GM12891 (cell line): ENCODE results near the gene ARGLU1.

Experiments used
- DNase-seq: peaks from one replicate; pipeline ENCODE4 v3.0.0; 2011; ENCODE audit warnings: low spot score; ENCODE audit not compliant: insufficient read length
- FAIRE-seq: peaks from 2 replicates; lab custom pipeline; 2011; peaks lifted over from hg19 to GRCh38; lab: Jason Lieb, UNC
- PAX5 ChIP-seq: IDR thresholded peaks from 2 replicates; pipeline ENCODE4 v1.6.1; 2011; ENCODE audit warnings: low read length, moderate library complexity, mild to moderate bottlenecking; ENCODE audit not compliant: insufficient read depth, severe bottlenecking
- POLR2A ChIP-seq: IDR thresholded peaks from 2 replicates; pipeline ENCODE4 v1.6.1; 2011; ENCODE audit warnings: low read depth, low read length, control low read depth
- POLR2AphosphoS5 ChIP-seq: IDR thresholded peaks from 2 replicates; pipeline ENCODE4 v1.6.1; 2011; ENCODE audit warnings: low read depth, low read length, control low read depth
- POU2F2 ChIP-seq: IDR thresholded peaks from 2 replicates; pipeline ENCODE4 v1.6.1; 2011; ENCODE audit warnings: low read depth, mild to moderate bottlenecking, control low read depth, low read length, moderate library complexity
- SPI1 ChIP-seq: IDR thresholded peaks from 2 replicates; pipeline ENCODE4 v1.6.1; 2011; ENCODE audit warnings: low read depth, low read length, control low read depth
- TAF1 ChIP-seq: IDR thresholded peaks from 2 replicates; pipeline ENCODE4 v1.6.1; 2011; ENCODE audit warnings: low read depth, low read length, control low read depth

Gene ARGLU1

DNA sequence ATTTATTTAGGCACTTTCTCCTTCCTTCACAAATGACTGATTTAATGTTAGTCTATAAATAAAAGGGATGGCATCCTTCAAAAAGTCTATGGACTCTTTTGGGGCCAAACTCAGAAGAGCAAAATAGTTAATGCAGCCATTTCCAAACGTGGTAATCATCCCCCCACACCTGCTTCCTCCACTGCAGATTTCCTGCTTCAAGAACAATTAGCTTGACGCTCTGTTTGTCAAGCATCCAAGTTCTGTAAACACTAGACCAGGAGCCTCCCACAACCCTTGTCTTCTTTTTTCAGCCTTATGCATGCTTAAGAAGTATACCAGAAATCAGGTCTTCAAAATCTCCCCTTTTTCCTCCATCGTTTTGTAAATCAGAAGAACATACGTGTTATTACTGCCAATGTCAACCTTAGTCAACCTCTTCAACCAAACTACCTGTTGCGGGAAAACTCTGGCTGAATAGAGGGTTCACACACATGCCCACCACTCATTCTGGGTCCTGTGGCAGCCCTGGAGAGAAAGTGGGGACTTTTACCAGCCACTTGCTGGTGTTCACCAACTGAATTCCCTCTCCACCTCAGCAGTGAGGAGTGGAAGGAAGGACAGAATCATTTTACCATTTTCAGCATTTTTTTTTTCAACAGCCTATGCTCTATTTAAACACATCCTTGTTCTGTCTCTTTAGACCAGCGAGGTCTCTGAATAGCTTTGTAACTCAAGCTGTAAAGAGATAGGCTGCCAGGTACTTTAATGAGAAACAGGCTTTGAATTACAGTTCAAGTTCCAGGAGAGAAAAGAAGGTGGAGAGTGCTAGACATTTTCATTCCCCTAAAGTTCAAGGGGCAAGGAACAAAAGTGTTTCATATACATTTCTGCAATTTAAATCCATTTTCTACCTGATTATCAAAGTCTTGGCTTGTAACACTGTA is 71.6 kb downstream of the ARGLU1 start:
- DNase-seq (no peak), FAIRE-seq (peak; percentile 23)
- no peak for TF ChIP-seq POLR2AphosphoS5
- no peak for TF ChIP-seq POLR2A
- no peak for TF ChIP-seq SPI1
- TF ChIP-seq POU2F2, result no peak
- TF ChIP-seq TAF1, result no peak
- TF ChIP-seq PAX5, result no peak

GRCh38 chr13:106494936-106495335 is 73.0 kb downstream of the ARGLU1 start:
- no peak for TF ChIP-seq SPI1
- no peak for TF ChIP-seq POLR2A
- TF ChIP-seq POU2F2, result no peak
- TF ChIP-seq POLR2AphosphoS5, result no peak
- no peak for TF ChIP-seq TAF1
- TF ChIP-seq PAX5, result no peak
- DNase-seq, result no peak

GRCh38 chr13:106494506-106494905 is 73.4 kb downstream of the ARGLU1 start:
- TF ChIP-seq TAF1 (no peak), PAX5 (no peak), POLR2A (no peak), SPI1 (no peak), POU2F2 (no peak), POLR2AphosphoS5 (no peak)
- FAIRE-seq, result no peak

More at GRCh38 chr13:106494936-106495335, 73.0 kb downstream of the ARGLU1 start:
- no peak for FAIRE-seq

DNA sequence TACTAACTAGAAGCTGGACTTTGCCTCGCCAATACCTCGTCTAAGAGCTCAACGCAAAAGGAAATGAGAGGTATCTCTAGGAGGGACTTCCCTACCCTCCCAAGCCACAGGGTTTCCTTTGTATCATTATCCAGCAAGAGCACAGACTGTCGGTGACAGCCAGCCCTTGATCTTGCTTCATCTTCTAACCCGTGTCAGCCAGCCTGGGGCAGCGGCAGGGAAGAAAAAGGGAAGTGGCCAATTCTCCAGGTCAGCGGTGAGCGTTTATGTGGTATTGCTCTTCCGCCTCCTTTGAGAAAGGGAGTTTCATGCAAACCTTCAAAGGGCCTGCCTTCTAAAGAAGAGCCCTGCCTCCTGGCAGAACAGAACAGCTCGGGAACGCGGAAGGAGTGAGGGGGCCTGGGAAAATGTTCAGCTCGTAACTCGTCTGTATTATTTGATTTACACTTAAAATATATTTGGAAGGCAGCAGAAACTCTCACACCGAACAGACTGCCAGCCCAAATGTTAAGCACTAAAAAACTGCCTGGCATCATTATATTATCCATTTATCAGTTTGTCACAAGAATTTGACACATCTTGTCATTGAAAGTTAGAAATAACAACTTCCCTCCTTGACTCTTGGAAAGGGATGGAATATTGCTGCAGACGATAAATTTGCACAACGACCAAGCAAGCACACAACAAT is 74.3 kb downstream of the ARGLU1 start:
- FAIRE-seq (peak; percentile 87), DNase-seq (no peak)
- TF ChIP-seq SPI1 (peak; percentile 97), TAF1 (no peak)

More at GRCh38 chr13:106494506-106494905, 73.4 kb downstream of the ARGLU1 start:
- no peak for DNase-seq

- DNase-seq (no peak), FAIRE-seq (no peak)
Measured at GRCh38 chr13:106492588-106493475, 75.1 kb downstream of the ARGLU1 start.

GRCh38 chr13:106491928-106492587 is 75.9 kb downstream of the ARGLU1 start:
- DNase-seq, result no peak
- no peak for FAIRE-seq
- TF ChIP-seq POU2F2, result no peak
- TF ChIP-seq SPI1, result no peak
- TF ChIP-seq POLR2AphosphoS5, result no peak
- no peak for TF ChIP-seq PAX5
- no peak for TF ChIP-seq TAF1
- no peak for TF ChIP-seq POLR2A

More at GRCh38 chr13:106492588-106493475, 75.1 kb downstream of the ARGLU1 start:
- TF ChIP-seq PAX5, result no peak
- TF ChIP-seq SPI1, result no peak
- no peak for TF ChIP-seq POU2F2
- no peak for TF ChIP-seq POLR2AphosphoS5
- TF ChIP-seq TAF1, result no peak
- no peak for TF ChIP-seq POLR2A
